ENCODE measurements around the gene INKA2.

INKA2 gene

GRCh38 chr1:111739194-111739924, at the start of gene INKA2:
Gene INKA2 (minus strand): TSS chr1:111739395. CDS start chr1:111739242, 153 bp downstream.
- Mint-ChIP-seq H3K4me1 (peaks cover 32% of the 10 kb centered on the region), H3K36me3 (no peaks in the 10 kb centered on the region), H3K9me3 (no peaks in the 10 kb centered on the region), H3K4me3 (peak within 1 kb of the TSS; percentile 95), H3K27ac (peak within 1 kb of the TSS; percentile 79), H3K27me3 (peaks cover 20% of the 10 kb centered on the region)
- ATAC-seq: peak; percentile 93

- H3K9me3 Mint-ChIP-seq: no peaks in the 10 kb centered on the region
- ATAC-seq: no peak
- peaks cover 9% of the 10 kb centered on the region for H3K4me1 Mint-ChIP-seq
- peaks cover 6% of the 10 kb centered on the region for H3K36me3 Mint-ChIP-seq
- H3K4me3 Mint-ChIP-seq: no peak overlapping the region
- H3K27ac Mint-ChIP-seq: no peak overlapping the region
- peaks cover 49% of the 10 kb centered on the region for H3K27me3 Mint-ChIP-seq
Measured at GRCh38 chr1:111786669-111787207, 47.5 kb upstream of the INKA2 start.

GRCh38 chr1:111784273-111784901, 45.2 kb upstream of the INKA2 start:
- ATAC-seq: no peak
- no peak overlapping the region for H3K4me3 Mint-ChIP-seq
- no peaks in the 10 kb centered on the region for H3K4me1 Mint-ChIP-seq
- H3K27me3 Mint-ChIP-seq: peaks cover 40% of the 10 kb centered on the region
- peaks cover 6% of the 10 kb centered on the region for H3K36me3 Mint-ChIP-seq
- H3K9me3 Mint-ChIP-seq: no peaks in the 10 kb centered on the region
- no peak overlapping the region for H3K27ac Mint-ChIP-seq

GRCh38 chr1:111779546-111779945, 40.4 kb upstream of the INKA2 start:
- Mint-ChIP-seq H3K27ac (no peak overlapping the region), H3K9me3 (no peaks in the 10 kb centered on the region), H3K36me3 (peaks cover 12% of the 10 kb centered on the region), H3K4me3 (no peak overlapping the region), H3K4me1 (no peaks in the 10 kb centered on the region), H3K27me3 (peaks cover 22% of the 10 kb centered on the region)
- ATAC-seq: no peak

- peaks cover 21% of the 10 kb centered on the region for H3K27me3 Mint-ChIP-seq
- no peak overlapping the region for H3K27ac Mint-ChIP-seq
- H3K36me3 Mint-ChIP-seq: peaks cover 12% of the 10 kb centered on the region
- H3K4me3 Mint-ChIP-seq: no peak overlapping the region
- no peaks in the 10 kb centered on the region for H3K4me1 Mint-ChIP-seq
- H3K9me3 Mint-ChIP-seq: no peaks in the 10 kb centered on the region
- ATAC-seq: no peak
Measured at GRCh38 chr1:111778541-111779051, 39.4 kb upstream of the INKA2 start.

- H3K4me3 Mint-ChIP-seq: no peak overlapping the region
- no peak for ATAC-seq
- H3K9me3 Mint-ChIP-seq: no peaks in the 10 kb centered on the region
- H3K27ac Mint-ChIP-seq: no peak overlapping the region
- peaks cover 8% of the 10 kb centered on the region for H3K36me3 Mint-ChIP-seq
- H3K27me3 Mint-ChIP-seq: peaks cover 16% of the 10 kb centered on the region
- no peaks in the 10 kb centered on the region for H3K4me1 Mint-ChIP-seq
Measured at GRCh38 chr1:111778066-111778465, 38.9 kb upstream of the INKA2 start.

GRCh38 chr1:111777301-111777700, 38.1 kb upstream of the INKA2 start:
- Mint-ChIP-seq H3K4me3 (no peak overlapping the region), H3K4me1 (no peaks in the 10 kb centered on the region), H3K36me3 (peaks cover 6% of the 10 kb centered on the region), H3K9me3 (no peaks in the 10 kb centered on the region), H3K27ac (no peak overlapping the region), H3K27me3 (peaks cover 11% of the 10 kb centered on the region)
- no peak for ATAC-seq

GRCh38 chr1:111776861-111777260, 37.7 kb upstream of the INKA2 start:
- Mint-ChIP-seq H3K27ac (no peak overlapping the region), H3K4me1 (no peaks in the 10 kb centered on the region), H3K27me3 (peaks cover 11% of the 10 kb centered on the region), H3K36me3 (peaks cover 6% of the 10 kb centered on the region), H3K4me3 (no peak overlapping the region), H3K9me3 (no peaks in the 10 kb centered on the region)
- no peak for ATAC-seq

- H3K4me3 Mint-ChIP-seq: no peak overlapping the region
- ATAC-seq: no peak
- H3K9me3 Mint-ChIP-seq: no peaks in the 10 kb centered on the region
- H3K4me1 Mint-ChIP-seq: no peaks in the 10 kb centered on the region
- H3K27ac Mint-ChIP-seq: no peak overlapping the region
- H3K36me3 Mint-ChIP-seq: peaks cover 6% of the 10 kb centered on the region
- peaks cover 11% of the 10 kb centered on the region for H3K27me3 Mint-ChIP-seq
Measured at GRCh38 chr1:111776391-111776790, 37.2 kb upstream of the INKA2 start.

- Mint-ChIP-seq H3K36me3 (peaks cover 6% of the 10 kb centered on the region), H3K4me1 (no peaks in the 10 kb centered on the region), H3K27me3 (peaks cover 11% of the 10 kb centered on the region), H3K4me3 (no peak overlapping the region), H3K27ac (no peak overlapping the region), H3K9me3 (no peaks in the 10 kb centered on the region)
- no peak for ATAC-seq
Measured at GRCh38 chr1:111775966-111776365, 36.8 kb upstream of the INKA2 start.

- Mint-ChIP-seq H3K4me1 (no peaks in the 10 kb centered on the region), H3K9me3 (no peaks in the 10 kb centered on the region), H3K4me3 (no peak overlapping the region), H3K27me3 (no peaks in the 10 kb centered on the region), H3K36me3 (peaks cover 5% of the 10 kb centered on the region), H3K27ac (no peak overlapping the region)
- ATAC-seq: no peak
Measured at GRCh38 chr1:111770916-111771315, 31.7 kb upstream of the INKA2 start.

GRCh38 chr1:111769517-111770146, 30.4 kb upstream of the INKA2 start:
- Mint-ChIP-seq H3K27me3 (no peaks in the 10 kb centered on the region), H3K36me3 (peaks cover 17% of the 10 kb centered on the region), H3K4me1 (no peaks in the 10 kb centered on the region), H3K9me3 (no peaks in the 10 kb centered on the region), H3K27ac (no peak overlapping the region), H3K4me3 (no peak overlapping the region)
- ATAC-seq: no peak

GRCh38 chr1:111768625-111769024, 29.4 kb upstream of the INKA2 start:
- H3K4me3 Mint-ChIP-seq: no peak overlapping the region

GRCh38 chr1:111768023-111768422, 28.8 kb upstream of the INKA2 start:
- Mint-ChIP-seq H3K4me1 (no peaks in the 10 kb centered on the region), H3K27ac (no peak overlapping the region), H3K9me3 (no peaks in the 10 kb centered on the region), H3K4me3 (no peak overlapping the region), H3K36me3 (peaks cover 24% of the 10 kb centered on the region), H3K27me3 (no peaks in the 10 kb centered on the region)
- ATAC-seq: no peak

More at GRCh38 chr1:111768625-111769024, 29.4 kb upstream of the INKA2 start:
- no peaks in the 10 kb centered on the region for H3K27me3 Mint-ChIP-seq
- H3K9me3 Mint-ChIP-seq: no peaks in the 10 kb centered on the region
- no peaks in the 10 kb centered on the region for H3K4me1 Mint-ChIP-seq
- H3K36me3 Mint-ChIP-seq: peaks cover 21% of the 10 kb centered on the region
- no peak for ATAC-seq
- no peak overlapping the region for H3K27ac Mint-ChIP-seq

GRCh38 chr1:111762332-111762731, 23.1 kb upstream of the INKA2 start:
- Mint-ChIP-seq H3K4me3 (no peak overlapping the region), H3K27me3 (no peaks in the 10 kb centered on the region), H3K27ac (no peak overlapping the region), H3K4me1 (no peaks in the 10 kb centered on the region), H3K9me3 (no peaks in the 10 kb centered on the region), H3K36me3 (peaks cover 55% of the 10 kb centered on the region)
- ATAC-seq: no peak

Measured in stimulated activated memory B cell treated with anti-CD40 and anti-IgM and Interleukin-4, amounts not matched to agents 10 μg/mL and 1 μg/mL and 100 μg/mL, for 72 hours (primary cell).